Measurements from ENCODE around the gene KRTAP10-3.

KRTAP10-3 gene

GRCh38 chr21:44508711-44509445 is 49.7 kb downstream of the KRTAP10-3 start:
- FAIRE-seq: no peak

GRCh38 chr21:44508426-44508710 is 50.2 kb downstream of the KRTAP10-3 start:
- FAIRE-seq: no peak
- no peak for DNase-seq (ENCODE audit: insufficient read length, low spot score)

More at GRCh38 chr21:44508711-44509445, 49.7 kb downstream of the KRTAP10-3 start:
- no peak for DNase-seq (ENCODE audit: insufficient read length, low spot score)
